Smooth muscle cell (in vitro differentiated cells): ENCODE results near the gene SLC39A1. TPM values are rescaled to one million over a fixed set of nuclear protein-coding genes. Genes with fewer than 3 reads are reported as not detected.
A peak's percentile ranks its signal among the peaks of the same experiment; 100 is the strongest.
"Not testable (repeated sequence)": the region's sequence is repeated elsewhere in the genome, so short reads cannot be mapped to it uniquely, and the experiment has no call there.

Source experiments
- DNase-seq: peaks from one replicate; lab custom pipeline; 2025; ENCODE audit not compliant: unreplicated experiment; lab: John Stamatoyannopoulos, UW
- H2AFZ ChIP-seq: fragments of 200-600 bp; sonication (generic); 2 replicates; pipeline ENCODE4 v1.6.0; 2016; ENCODE audit warnings: antibody characterized with exemption, low read depth, mild to moderate bottlenecking
- H3F3A ChIP-seq: fragments of 200-600 bp; sonication (generic); 2 replicates; pipeline ENCODE4 v1.6.0; 2017; ENCODE audit warnings: antibody characterized with exemption, low read depth
- H3K27ac ChIP-seq: fragments of 200-600 bp; sonication (generic); 2 replicates; pipeline ENCODE4 v1.5.1; 2016; ENCODE audit warnings: low read depth, mild to moderate bottlenecking
- H3K27me3 ChIP-seq: fragments of 200-600 bp; sonication (generic); 2 replicates; pipeline ENCODE4 v1.6.1; 2016; ENCODE audit warnings: low read depth, mild to moderate bottlenecking
- H3K36me3 ChIP-seq: fragments of 200-600 bp; sonication (generic); 2 replicates; pipeline ENCODE4 v1.5.1; 2016; ENCODE audit warnings: low read depth
- H3K4me1 ChIP-seq: fragments of 200-600 bp; sonication (generic); 2 replicates; pipeline ENCODE4 v1.5.1; 2016; ENCODE audit warnings: low read depth
- H3K4me2 ChIP-seq: fragments of 200-600 bp; sonication (generic); 2 replicates; pipeline ENCODE4 v1.6.0; 2016; ENCODE audit warnings: mild to moderate bottlenecking
- H3K4me3 ChIP-seq: fragments of 200-600 bp; sonication (generic); 2 replicates; pipeline ENCODE4 v1.5.1; 2016; ENCODE audit warnings: mild to moderate bottlenecking
- H3K79me2 ChIP-seq: fragments of 200-600 bp; sonication (generic); 2 replicates; pipeline ENCODE4 v1.6.0; 2016; ENCODE audit warnings: low read depth, mild to moderate bottlenecking
- H3K9ac ChIP-seq: fragments of 200-600 bp; sonication (generic); 2 replicates; pipeline ENCODE4 v1.6.0; 2016; ENCODE audit warnings: low read depth
- H3K9me3 ChIP-seq: fragments of 200-600 bp; sonication (generic); replicated peaks from 2 replicates; pipeline ENCODE4 v1.5.1; 2016; ENCODE audit warnings: low read depth
- H4K20me1 ChIP-seq: fragments of 200-600 bp; sonication (generic); 2 replicates; pipeline ENCODE4 v1.6.0; 2016; ENCODE audit warnings: low read depth
- WGBS: methylation state at CpG from one replicate; pipeline ENCODE4 v1.1.7; 2016; ENCODE audit warnings: low lambda C conversion rate; 5-methylcytosine and 5-hydroxymethylcytosine counted together
- polyA plus RNA-seq: library from polyadenylated mRNA; unstranded; fragments of >200 nt; fragmentation: Nextera tagmentation; extraction: Ambion mirVana; gene quantifications from 2 replicates; pipeline ENCODE4 v1.2.1, GENCODE V29; 2016
- total RNA-seq: library from RNA; depleted of rRNA; stranded (reverse); fragments of >200 nt; gene quantifications from 2 replicates; pipeline ENCODE4 v1.2.3, GENCODE V29; 2014
- TF ChIP-seq, protein P1 (sequence below): fragments of 200-600 bp; sonication (generic); IDR thresholded peaks from 2 replicates; pipeline ENCODE4 v1.5.1; 2017; ENCODE audit warnings: borderline replicate concordance, mild to moderate bottlenecking, antibody characterized with exemption; ENCODE audit not compliant: insufficient read depth, poor library complexity, severe bottlenecking

The SLC39A1 gene, protein sequence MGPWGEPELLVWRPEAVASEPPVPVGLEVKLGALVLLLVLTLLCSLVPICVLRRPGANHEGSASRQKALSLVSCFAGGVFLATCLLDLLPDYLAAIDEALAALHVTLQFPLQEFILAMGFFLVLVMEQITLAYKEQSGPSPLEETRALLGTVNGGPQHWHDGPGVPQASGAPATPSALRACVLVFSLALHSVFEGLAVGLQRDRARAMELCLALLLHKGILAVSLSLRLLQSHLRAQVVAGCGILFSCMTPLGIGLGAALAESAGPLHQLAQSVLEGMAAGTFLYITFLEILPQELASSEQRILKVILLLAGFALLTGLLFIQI
- total RNA-seq (78.8 and 104 TPM in 2 replicates), polyA plus RNA-seq (128 and 143 TPM in 2 replicates)

DNA sequence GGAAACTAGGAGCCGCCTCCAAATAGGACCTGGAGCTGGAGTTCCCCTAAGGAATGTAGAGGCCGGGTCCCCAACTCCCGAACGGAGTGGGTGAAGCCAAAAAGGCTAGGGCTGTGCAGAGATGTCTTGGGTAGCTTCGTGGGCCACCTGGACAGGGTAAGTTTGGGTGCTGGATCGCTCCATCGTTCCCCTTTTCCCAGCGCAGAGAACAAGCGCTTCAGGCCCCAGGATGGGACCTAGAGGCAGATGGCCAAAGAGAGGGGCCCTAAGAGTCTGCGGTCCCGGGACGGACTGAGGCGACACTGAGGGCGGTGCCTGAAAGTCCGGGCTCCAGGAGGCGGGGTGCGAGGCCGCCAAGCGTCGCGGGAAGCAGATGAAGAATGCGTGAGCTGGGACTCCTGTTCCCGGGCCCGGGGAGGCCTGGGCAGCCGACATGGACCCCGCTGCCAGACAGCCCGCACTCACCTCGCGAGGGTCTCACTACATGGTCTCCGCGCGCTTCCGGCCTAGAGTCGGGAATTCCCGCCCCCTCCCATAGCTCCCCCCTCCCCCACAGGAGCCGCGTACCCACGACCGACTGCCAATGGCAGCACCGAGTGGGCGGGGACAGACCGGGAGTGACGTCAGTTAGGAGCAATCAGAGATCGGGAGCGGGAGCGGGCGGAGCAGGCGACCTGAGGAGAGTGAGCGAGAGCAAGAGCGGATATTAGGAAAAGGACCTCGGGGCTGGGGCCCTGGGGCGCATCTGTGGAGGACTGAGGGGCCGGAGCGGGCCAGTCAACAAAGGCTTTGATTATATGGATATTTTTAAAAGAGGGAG, at the start of gene SLC39A1:
SLC39A1 (minus strand) TSS at position 508 of the 820 bp plus-strand sequence. CDS start 822 bp downstream, outside the sequence.
- Histone ChIP-seq H3K27me3 (no peaks in the 10 kb centered on the region), H3K36me3 (no peaks in the 10 kb centered on the region), H3K4me2 (peak within 1 kb of the TSS; percentile 89), H3K9ac (peak within 1 kb of the TSS; percentile 93), H3K27ac (peak within 1 kb of the TSS; percentile 93), H3K79me2 (peaks cover 34% of the 10 kb centered on the region), H3K9me3 (no peaks in the 10 kb centered on the region), H3F3A (peaks cover 10% of the 10 kb centered on the region), H3K4me3 (peak within 1 kb of the TSS; percentile 77), H3K4me1 (peaks cover 28% of the 10 kb centered on the region), H2AFZ (peak within 1 kb of the TSS; percentile 50), H4K20me1 (peaks cover 15% of the 10 kb centered on the region)
- TF ChIP-seq, protein P1, sequence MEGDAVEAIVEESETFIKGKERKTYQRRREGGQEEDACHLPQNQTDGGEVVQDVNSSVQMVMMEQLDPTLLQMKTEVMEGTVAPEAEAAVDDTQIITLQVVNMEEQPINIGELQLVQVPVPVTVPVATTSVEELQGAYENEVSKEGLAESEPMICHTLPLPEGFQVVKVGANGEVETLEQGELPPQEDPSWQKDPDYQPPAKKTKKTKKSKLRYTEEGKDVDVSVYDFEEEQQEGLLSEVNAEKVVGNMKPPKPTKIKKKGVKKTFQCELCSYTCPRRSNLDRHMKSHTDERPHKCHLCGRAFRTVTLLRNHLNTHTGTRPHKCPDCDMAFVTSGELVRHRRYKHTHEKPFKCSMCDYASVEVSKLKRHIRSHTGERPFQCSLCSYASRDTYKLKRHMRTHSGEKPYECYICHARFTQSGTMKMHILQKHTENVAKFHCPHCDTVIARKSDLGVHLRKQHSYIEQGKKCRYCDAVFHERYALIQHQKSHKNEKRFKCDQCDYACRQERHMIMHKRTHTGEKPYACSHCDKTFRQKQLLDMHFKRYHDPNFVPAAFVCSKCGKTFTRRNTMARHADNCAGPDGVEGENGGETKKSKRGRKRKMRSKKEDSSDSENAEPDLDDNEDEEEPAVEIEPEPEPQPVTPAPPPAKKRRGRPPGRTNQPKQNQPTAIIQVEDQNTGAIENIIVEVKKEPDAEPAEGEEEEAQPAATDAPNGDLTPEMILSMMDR: no peak
- under 1% methylated on average over 52 of the region's 54 CpGs for WGBS
- peak; percentile 94 for DNase-seq

DNA sequence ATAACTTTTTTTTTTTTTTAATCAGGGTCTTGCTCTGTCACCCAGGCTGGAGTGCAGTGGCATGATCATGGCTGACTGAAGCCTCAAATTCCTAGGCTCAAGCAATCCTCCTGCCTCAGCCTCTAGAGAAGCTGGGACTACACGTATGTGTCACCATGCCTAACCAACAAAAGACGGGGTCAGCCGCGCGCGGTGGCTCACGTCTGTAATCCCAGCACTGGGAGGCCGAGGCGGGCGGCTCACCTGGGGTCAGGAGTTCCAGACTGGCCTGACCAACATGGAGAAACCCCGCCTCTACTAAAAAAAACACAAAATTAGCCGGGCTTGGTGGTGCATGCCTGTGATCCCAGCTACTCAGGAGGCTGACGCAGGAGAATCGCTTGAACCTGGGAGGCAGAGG, 49.2 kb upstream of the SLC39A1 start:
- H3K27me3 ChIP-seq, H3K9me3 ChIP-seq, H3K4me1 ChIP-seq, H3K79me2 ChIP-seq, H2AFZ ChIP-seq, H3K36me3 ChIP-seq, H3K9ac ChIP-seq, DNase-seq, H4K20me1 ChIP-seq, H3K4me2 ChIP-seq, H3F3A ChIP-seq, H3K27ac ChIP-seq, H3K4me3 ChIP-seq: not testable (repeated sequence)
- WGBS: 96% methylated on average over 14 of the region's 14 CpGs

DNA sequence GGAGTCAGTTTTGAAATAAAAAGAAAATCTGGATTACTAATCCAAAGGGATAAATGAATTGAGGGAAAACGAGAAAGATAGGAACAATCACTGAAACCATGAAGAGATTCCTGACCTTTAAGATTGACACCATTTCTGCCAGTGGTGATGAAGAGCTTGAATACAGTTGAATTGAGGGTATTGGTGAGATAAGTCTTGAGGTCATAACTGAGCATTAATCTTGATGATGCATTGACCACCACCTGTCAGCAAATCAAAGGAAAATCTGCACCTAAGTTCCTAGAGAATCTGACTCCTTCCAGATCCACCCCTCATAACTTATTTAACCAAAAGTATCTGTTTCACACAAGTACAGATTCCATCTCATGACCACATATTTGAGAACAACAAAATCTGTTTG, 48.8 kb upstream of the SLC39A1 start:
- Histone ChIP-seq H3K4me3 (no peak overlapping the region), H3K4me1 (no peaks in the 10 kb centered on the region), H3K27ac (no peak overlapping the region), H3K9ac (no peak overlapping the region), H2AFZ (no peak overlapping the region), H3K9me3 (no peaks in the 10 kb centered on the region), H3K4me2 (no peak overlapping the region), H3K79me2 (no peaks in the 10 kb centered on the region), H3F3A (no peaks in the 10 kb centered on the region), H3K36me3 (no peaks in the 10 kb centered on the region), H3K27me3 (no peaks in the 10 kb centered on the region), H4K20me1 (no peaks in the 10 kb centered on the region)
- no peak for DNase-seq
- TF ChIP-seq, protein P1: no peak
- WGBS: 78% methylated on average over 1 of the region's 1 CpG

DNA sequence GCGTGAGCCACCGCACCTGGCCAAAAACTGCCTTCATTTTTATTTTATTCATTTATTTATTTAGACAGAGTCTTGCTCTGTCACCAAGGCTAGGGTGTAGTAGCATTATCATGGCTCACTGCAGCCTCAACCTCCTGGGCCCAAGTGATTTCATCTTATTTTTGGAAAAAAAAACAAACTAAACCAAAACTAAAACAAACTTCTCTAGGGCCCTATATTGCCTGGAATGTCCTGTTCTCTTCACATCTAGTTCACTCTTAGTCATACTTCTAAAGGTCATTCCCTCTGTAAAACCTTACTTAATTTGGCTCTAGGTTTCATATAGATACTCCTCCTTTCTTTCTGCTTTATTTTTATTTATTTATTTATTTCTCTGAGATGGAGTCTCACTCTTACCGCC, 42.8 kb upstream of the SLC39A1 start:
- DNase-seq: no peak
- TF ChIP-seq, protein P1: no peak
- Histone ChIP-seq H3K36me3 (no peaks in the 10 kb centered on the region), H3F3A (no peaks in the 10 kb centered on the region), H3K9me3 (no peaks in the 10 kb centered on the region), H2AFZ (no peak overlapping the region), H3K79me2 (no peaks in the 10 kb centered on the region), H3K4me3 (no peak overlapping the region), H4K20me1 (no peaks in the 10 kb centered on the region), H3K9ac (no peak overlapping the region), H3K4me1 (no peaks in the 10 kb centered on the region), H3K27ac (no peak overlapping the region), H3K4me2 (no peak overlapping the region), H3K27me3 (no peaks in the 10 kb centered on the region)
- 97% methylated on average over 3 of the region's 3 CpGs for WGBS
